Measurements from ENCODE around the gene FAM13C.
"Not testable (repeated sequence)": the region's sequence is repeated elsewhere in the genome, so short reads cannot be mapped to it uniquely, and the experiment has no call there.

FAM13C gene

DNA sequence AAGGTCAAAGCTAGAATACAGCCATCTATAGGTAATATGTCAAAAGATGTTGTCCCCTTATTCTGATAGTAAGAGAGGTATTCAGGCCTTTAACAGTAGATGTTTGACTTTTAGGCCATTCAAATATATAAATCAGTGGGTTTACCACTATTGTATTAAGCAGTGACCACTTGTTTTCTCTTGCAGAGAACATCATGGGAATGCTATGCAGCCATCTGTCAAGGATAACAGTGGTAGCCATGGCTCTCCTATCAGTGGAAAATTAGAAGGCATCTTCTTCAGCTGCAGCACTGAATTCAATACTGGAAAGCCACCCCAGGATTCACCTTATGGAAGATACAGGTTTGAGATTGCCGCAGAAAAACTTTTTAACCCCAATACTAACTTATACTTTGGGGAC lies 117.5 kb downstream of the FAM13C start:
- in situ Hi-C loops (cut with HindIII; ENCODE audit: low pct_ligation_motif_present, low sequenced_read_pairs) = loop anchor here (25.0 kb wide), 1 partner anchor 342 kb away; no protein-coding TSS in a partner anchor
- no peaks in the 10 kb centered on the region for H3K27me3 ChIP-seq (replicated peaks)
- H3K4me3 ChIP-seq (ENCODE audit: low read depth, low read length) = no peak overlapping the region
- no peak overlapping the region for H3K27ac ChIP-seq
- H3K36me3 ChIP-seq (replicated peaks) = no peaks in the 10 kb centered on the region
- TF ChIP-seq, protein P1, sequence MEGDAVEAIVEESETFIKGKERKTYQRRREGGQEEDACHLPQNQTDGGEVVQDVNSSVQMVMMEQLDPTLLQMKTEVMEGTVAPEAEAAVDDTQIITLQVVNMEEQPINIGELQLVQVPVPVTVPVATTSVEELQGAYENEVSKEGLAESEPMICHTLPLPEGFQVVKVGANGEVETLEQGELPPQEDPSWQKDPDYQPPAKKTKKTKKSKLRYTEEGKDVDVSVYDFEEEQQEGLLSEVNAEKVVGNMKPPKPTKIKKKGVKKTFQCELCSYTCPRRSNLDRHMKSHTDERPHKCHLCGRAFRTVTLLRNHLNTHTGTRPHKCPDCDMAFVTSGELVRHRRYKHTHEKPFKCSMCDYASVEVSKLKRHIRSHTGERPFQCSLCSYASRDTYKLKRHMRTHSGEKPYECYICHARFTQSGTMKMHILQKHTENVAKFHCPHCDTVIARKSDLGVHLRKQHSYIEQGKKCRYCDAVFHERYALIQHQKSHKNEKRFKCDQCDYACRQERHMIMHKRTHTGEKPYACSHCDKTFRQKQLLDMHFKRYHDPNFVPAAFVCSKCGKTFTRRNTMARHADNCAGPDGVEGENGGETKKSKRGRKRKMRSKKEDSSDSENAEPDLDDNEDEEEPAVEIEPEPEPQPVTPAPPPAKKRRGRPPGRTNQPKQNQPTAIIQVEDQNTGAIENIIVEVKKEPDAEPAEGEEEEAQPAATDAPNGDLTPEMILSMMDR (IDR thresholded peaks at IDR 0.05; ENCODE audit: low read depth, low read length, missing control alignments) = no peak
- no peak for DNase-seq

GRCh38 chr10:59243611-59244195 lies 118.6 kb downstream of the FAM13C start:
- TF ChIP-seq, protein P1 (IDR thresholded peaks at IDR 0.05; ENCODE audit: low read depth, low read length, missing control alignments) = no peak
- H3K4me3 ChIP-seq (ENCODE audit: low read depth, low read length) = no peak overlapping the region
- in situ Hi-C loops (cut with HindIII; ENCODE audit: low pct_ligation_motif_present, low sequenced_read_pairs) = loop anchor here (25.0 kb wide), 1 partner anchor 344 kb away; no protein-coding TSS in a partner anchor
- H3K36me3 ChIP-seq (replicated peaks) = no peaks in the 10 kb centered on the region
- no peak overlapping the region for H3K27ac ChIP-seq
- H3K27me3 ChIP-seq (replicated peaks) = no peaks in the 10 kb centered on the region
- DNase-seq = no peak

- in situ Hi-C loops (cut with HindIII; ENCODE audit: low pct_ligation_motif_present, low sequenced_read_pairs) = loop anchor here (25.0 kb wide), 1 partner anchor 344 kb away; no protein-coding TSS in a partner anchor
Measured at GRCh38 chr10:59242991-59243390, 119.4 kb downstream of the FAM13C start.

DNA sequence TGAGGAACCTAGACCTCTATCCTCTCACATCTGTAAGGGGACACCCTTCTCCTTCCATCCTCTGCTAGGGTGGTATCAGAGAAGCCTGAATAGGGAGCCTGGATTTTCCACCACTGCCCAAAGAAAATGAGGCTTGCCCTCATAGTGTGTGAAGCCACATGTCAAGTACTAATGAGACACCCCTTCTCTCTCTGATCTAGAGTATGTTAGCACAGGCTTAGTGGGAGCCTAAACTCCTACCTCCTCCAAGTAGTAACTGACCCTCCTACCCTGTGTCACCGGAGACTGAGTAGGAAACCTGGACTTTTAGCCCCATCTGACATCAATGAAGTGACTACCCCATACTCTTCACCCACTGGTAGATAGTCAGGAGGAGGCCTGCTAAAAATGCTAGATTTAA lies 120.3 kb downstream of the FAM13C start:
- no peaks in the 10 kb centered on the region for H3K36me3 ChIP-seq (replicated peaks)
- no peak for DNase-seq
- TF ChIP-seq, protein P1 (IDR thresholded peaks at IDR 0.05; ENCODE audit: low read depth, low read length, missing control alignments) = no peak
- H3K27ac ChIP-seq = no peak overlapping the region
- no peak overlapping the region for H3K4me3 ChIP-seq (ENCODE audit: low read depth, low read length)
- H3K27me3 ChIP-seq (replicated peaks) = no peaks in the 10 kb centered on the region
- in situ Hi-C loops (cut with HindIII; ENCODE audit: low pct_ligation_motif_present, low sequenced_read_pairs) = loop anchor here (25.0 kb wide), 1 partner anchor 345 kb away; no protein-coding TSS in a partner anchor

More at GRCh38 chr10:59242991-59243390, 119.4 kb downstream of the FAM13C start:
- TF ChIP-seq, protein P1 (IDR thresholded peaks at IDR 0.05; ENCODE audit: low read depth, low read length, missing control alignments) = no peak
- no peak for DNase-seq
- H3K27me3 ChIP-seq (replicated peaks) = no peaks in the 10 kb centered on the region
- H3K36me3 ChIP-seq (replicated peaks) = no peaks in the 10 kb centered on the region
- H3K4me3 ChIP-seq (ENCODE audit: low read depth, low read length) = no peak overlapping the region
- no peak overlapping the region for H3K27ac ChIP-seq

GRCh38 chr10:59240582-59241183 lies 121.7 kb downstream of the FAM13C start:
- TF ChIP-seq, protein P1 (IDR thresholded peaks at IDR 0.05; ENCODE audit: low read depth, low read length, missing control alignments) = peak; percentile 37
- no peaks in the 10 kb centered on the region for H3K36me3 ChIP-seq (replicated peaks)
- in situ Hi-C loops (cut with HindIII; ENCODE audit: low pct_ligation_motif_present, low sequenced_read_pairs) = loop anchor here (25.0 kb wide), 1 partner anchor 347 kb away; no protein-coding TSS in a partner anchor
- no peaks in the 10 kb centered on the region for H3K27me3 ChIP-seq (replicated peaks)
- no peak overlapping the region for H3K27ac ChIP-seq
- peak; percentile 20 for DNase-seq
- no peak overlapping the region for H3K4me3 ChIP-seq (ENCODE audit: low read depth, low read length)

- DNase-seq; H3K27me3 ChIP-seq (replicated peaks); H3K4me3 ChIP-seq (ENCODE audit: low read depth, low read length); H3K27ac ChIP-seq; H3K36me3 ChIP-seq (replicated peaks): not testable (repeated sequence)
- in situ Hi-C loops (cut with HindIII; ENCODE audit: low pct_ligation_motif_present, low sequenced_read_pairs) = loop anchor here (25.0 kb wide), 1 partner anchor 348 kb away; no protein-coding TSS in a partner anchor
Measured at GRCh38 chr10:59239108-59239507, 123.2 kb downstream of the FAM13C start.
